Neural cell (in vitro differentiated cells): ENCODE results near the gene C2CD4A.

Experiments
- CTCF ChIP-seq: fragments of 450-650 bp; IDR thresholded peaks from 2 replicates; pipeline ENCODE4 v1.5.1; 2014; ENCODE audit warnings: antibody characterized with exemption, mild to moderate bottlenecking, moderate library complexity; ENCODE audit not compliant: poor library complexity, severe bottlenecking
- EP300 ChIP-seq: fragments of 450-650 bp; conservative IDR thresholded peaks from 2 replicates; pipeline ENCODE4 v1.6.1; 2014; ENCODE audit warnings: antibody characterized with exemption, mild to moderate bottlenecking, moderate library complexity; ENCODE audit not compliant: poor library complexity, severe bottlenecking
- EZH2 ChIP-seq: fragments of 200-600, 300-800 bp; shearing (Covaris generic), sonication (generic); IDR thresholded peaks from 2 replicates; pipeline ENCODE4 v1.6.1; 2014; ENCODE audit warnings: antibody characterized with exemption, low read length, borderline replicate concordance, mild to moderate bottlenecking; ENCODE audit not compliant: insufficient read depth, poor library complexity, severe bottlenecking
- MXI1 ChIP-seq: fragments of 450-650 bp; conservative IDR thresholded peaks from 2 replicates; pipeline ENCODE4 v1.6.1; 2014; ENCODE audit warnings: antibody characterized with exemption, mild to moderate bottlenecking; ENCODE audit not compliant: poor library complexity, severe bottlenecking
- POLR2AphosphoS5 ChIP-seq: IDR thresholded peaks from 2 replicates; pipeline ENCODE4 v1.6.1; 2012
- RAD21 ChIP-seq: fragments of 450-650 bp; conservative IDR thresholded peaks from 2 replicates; pipeline ENCODE4 v1.6.1; 2014; ENCODE audit warnings: antibody characterized with exemption, mild to moderate bottlenecking, moderate library complexity
- REST ChIP-seq: IDR thresholded peaks from 2 replicates; pipeline ENCODE4 v1.6.1; 2012; ENCODE audit warnings: borderline replicate concordance
- SMC3 ChIP-seq: fragments of 450-650 bp; conservative IDR thresholded peaks from 2 replicates; pipeline ENCODE4 v1.6.1; 2014; ENCODE audit warnings: antibody characterized with exemption, mild to moderate bottlenecking, moderate library complexity; ENCODE audit not compliant: poor library complexity
- TAF1 ChIP-seq: IDR thresholded peaks from 2 replicates; pipeline ENCODE4 v1.6.1; 2012; ENCODE audit warnings: low read depth

GRCh38 chr15:62109437-62109836 lies 42.7 kb downstream of the C2CD4A start:
- TF ChIP-seq SMC3 (no peak), CTCF (no peak), EZH2 (no peak), EP300 (no peak), TAF1 (no peak), POLR2AphosphoS5 (no peak), REST (no peak), RAD21 (no peak), MXI1 (no peak)
